Measurements from ENCODE around the gene FAM13A. TPM values are rescaled to one million over a fixed set of nuclear protein-coding genes. Genes with fewer than 3 reads are reported as not detected.

Gene FAM13A
- total and polyA plus RNA-seq, 2 of the 8 experiments (the other 6 are each of a cell fraction or from before 2014, with no cell fraction given), result 7.1 to 16.5 TPM

DNA sequence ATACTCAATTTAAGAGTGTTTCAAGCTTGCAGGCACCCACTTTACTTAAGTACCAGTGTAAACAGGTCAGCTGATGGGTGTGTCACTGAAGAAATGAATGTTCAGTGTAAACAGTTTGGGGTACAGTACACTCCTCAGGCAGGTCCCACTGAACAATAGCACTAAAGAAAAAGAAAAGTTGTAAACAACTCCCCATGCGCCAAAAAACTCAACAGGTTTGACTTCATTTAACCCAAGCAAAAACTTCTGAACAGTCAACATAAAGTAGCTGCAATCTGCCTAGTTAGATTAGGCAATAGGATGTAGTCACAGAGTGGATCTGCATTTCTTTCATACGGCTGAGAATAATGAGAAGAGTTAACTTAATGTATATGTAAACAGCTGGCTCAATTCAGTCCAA is 93.2 kb downstream of the FAM13A start:
- Histone ChIP-seq H3K23me2 (ENCODE audit: low read depth, low read length) (no peaks in the 10 kb centered on the region), H2BK20ac (ENCODE audit: low read length) (no peak overlapping the region), H2BK120ac (replicated peaks; ENCODE audit: low read depth, low read length) (no peak overlapping the region), H2BK12ac (ENCODE audit: low read depth, low read length) (no peak overlapping the region), H3K4ac (replicated peaks; ENCODE audit: insufficient read length, low read depth, low read length) (no peak overlapping the region), H4K8ac (ENCODE audit: extremely low read depth, insufficient read depth, low read length) (no peak overlapping the region), H3K56ac (replicated peaks; ENCODE audit: insufficient read length, low read depth, low read length) (no peak overlapping the region), H3K4me1 (replicated peaks in 1 of 4; ENCODE audit: control insufficient read depth in 3 of 4, insufficient read depth in 4 of 4, low read length in 3 of 4) (peaks cover 0 to 8% (median 2%) of the 10 kb centered on the region in 4 experiments; a peak in 3 of 7 replicates), H2AK5ac (ENCODE audit: low read depth, low read length) (no peak overlapping the region), H3K4me2 (ENCODE audit: insufficient read depth in 1 of 2, low read depth in 2 of 2, low read length in 2 of 2) (no peak overlapping the region), H4K91ac (replicated peaks; ENCODE audit: insufficient read length, low read length) (no peak overlapping the region), H3K36me3 (ENCODE audit: control insufficient read depth in 2 of 4, insufficient read depth in 4 of 4, low read length in 3 of 4) (no peaks in the 10 kb centered on the region), H3K9me3 (ENCODE audit: insufficient read depth in 2 of 2, low read depth in 1 of 2, low read length in 1 of 2) (peaks cover under 1% of the 10 kb centered on the region in 2 experiments; a peak in 2 of 4 replicates), H3K79me2 (ENCODE audit: control insufficient read depth in 1 of 2, insufficient read depth in 2 of 2, low read length in 2 of 2) (no peaks in the 10 kb centered on the region), H3K18ac (ENCODE audit: extremely low read depth, low read length) (no peak overlapping the region), H4K20me1 (replicated peaks in 1 of 2; ENCODE audit: control insufficient read depth in 1 of 2, insufficient read depth in 2 of 2, low read length in 2 of 2) (peaks cover 0 to 2% of the 10 kb centered on the region in 2 experiments), H3K27me3 (replicated peaks in 1 of 4; ENCODE audit: control insufficient read depth in 3 of 4, extremely low read depth in 1 of 4, insufficient read depth in 3 of 4, low read length in 3 of 4) (no peaks in the 10 kb centered on the region), H3K4me3 (ENCODE audit: extremely low read depth in 1 of 4, insufficient read depth in 2 of 4, low read depth in 3 of 4, low read length in 4 of 4) (no peak overlapping the region), H2BK5ac (ENCODE audit: low read depth, low read length) (no peak overlapping the region), H3K14ac (ENCODE audit: insufficient read length) (no peak overlapping the region), H3K23ac (ENCODE audit: insufficient read length) (no peak overlapping the region), H2BK15ac (ENCODE audit: low read length) (no peak overlapping the region), H4K5ac (ENCODE audit: insufficient read length, low read depth, low read length) (no peak overlapping the region), H2AFZ (ENCODE audit: low read length) (no peak overlapping the region), H3K27ac (ENCODE audit: low read depth, low read length) (no peak overlapping the region), H3K9ac (replicated peaks in 1 of 4; ENCODE audit: extremely low read depth in 1 of 4, low read depth in 3 of 4, low read length in 3 of 4) (no peak overlapping the region), H3K79me1 (ENCODE audit: low read depth, low read length) (no peaks in the 10 kb centered on the region)
- 70% methylated on average over 2 of the region's 2 CpGs; no CpG with 5 or more reads in 1 of the 2 experiments for WGBS, 2 experiments (ENCODE audit: extremely low coverage in 1 of 2, insufficient coverage in 1 of 2, insufficient read length in 1 of 2, insufficient replicate concordance in 2 of 2, low coverage in 1 of 2, low lambda C conversion rate in 2 of 2, missing lambda C conversion rate in 1 of 2)
- ChIA-PET CTCF (ENCODE audit: partially characterized antibody) (interaction anchor here (1.4 kb wide), 1 partner anchor 10 kb away, joined by 5 read pairs; no protein-coding TSS in a partner anchor), POLR2A (ENCODE audit: partially characterized antibody) (interaction anchor here (0.7 to 1.2 kb wide), 2 partner anchors 10 to 53 kb away, joined by 3 read pairs; no protein-coding TSS in a partner anchor)
- DNase-seq (ENCODE audit: low read depth in 1 of 2, low spot score in 2 of 2) (no peak), FAIRE-seq (no peak)
- TF ChIP-seq CBX8 (IDR thresholded peaks at IDR 0.05; ENCODE audit: borderline replicate concordance, low read depth, low read length), result no peak
- no peak for TF ChIP-seq SRF (IDR thresholded peaks at IDR 0.05; ENCODE audit: low read depth, low read length)

Measured in H1 (cell line).